Adipocyte (in vitro differentiated cells): ENCODE measurements around the gene GMPPA.
A peak's percentile ranks its signal among the peaks of the same experiment; 100 is the strongest.

Experiments used
- DNase-seq: peaks from one replicate; pipeline ENCODE4 v3.0.0-alpha.2; 2015; ENCODE audit warnings: low read depth
- H3K27me3 ChIP-seq: replicated peaks from 2 replicates; pipeline ENCODE4 v1.7.0; 2013; ENCODE audit warnings: mild to moderate bottlenecking, low read length, moderate library complexity; ENCODE audit not compliant: control insufficient read depth, insufficient read depth
- H3K36me3 ChIP-seq: 2 replicates; pipeline ENCODE4 v1.7.0; 2013; ENCODE audit warnings: low read length, mild to moderate bottlenecking, moderate library complexity; ENCODE audit not compliant: control insufficient read depth, insufficient read depth, severe bottlenecking
- H3K4me1 ChIP-seq: 2 replicates; pipeline ENCODE4 v1.7.0; 2013; ENCODE audit warnings: mild to moderate bottlenecking, low read length, moderate library complexity; ENCODE audit not compliant: control insufficient read depth, insufficient read depth
- H3K4me3 ChIP-seq: 2 replicates; pipeline ENCODE4 v1.7.0; 2013; ENCODE audit warnings: mild to moderate bottlenecking, low read length, moderate library complexity
- H3K9ac ChIP-seq: 2 replicates; pipeline ENCODE4 v1.7.0; 2013; ENCODE audit warnings: mild to moderate bottlenecking, low read length, moderate library complexity
- H3K9me3 ChIP-seq: 2 replicates; pipeline ENCODE4 v1.7.0; 2013; ENCODE audit warnings: mild to moderate bottlenecking, low read length, moderate library complexity; ENCODE audit not compliant: control insufficient read depth

The GMPPA gene

GRCh38 chr2:219517954-219518778 lies 19.5 kb downstream of the GMPPA start:
- Histone ChIP-seq H3K36me3 (no peaks in the 10 kb centered on the region), H3K4me1 (peaks cover 30% of the 10 kb centered on the region), H3K9ac (peak overlapping the region; percentile 18), H3K4me3 (peak overlapping the region; percentile 31), H3K27me3 (peaks cover 21% of the 10 kb centered on the region), H3K9me3 (no peaks in the 10 kb centered on the region)
- no peak for DNase-seq

DNA sequence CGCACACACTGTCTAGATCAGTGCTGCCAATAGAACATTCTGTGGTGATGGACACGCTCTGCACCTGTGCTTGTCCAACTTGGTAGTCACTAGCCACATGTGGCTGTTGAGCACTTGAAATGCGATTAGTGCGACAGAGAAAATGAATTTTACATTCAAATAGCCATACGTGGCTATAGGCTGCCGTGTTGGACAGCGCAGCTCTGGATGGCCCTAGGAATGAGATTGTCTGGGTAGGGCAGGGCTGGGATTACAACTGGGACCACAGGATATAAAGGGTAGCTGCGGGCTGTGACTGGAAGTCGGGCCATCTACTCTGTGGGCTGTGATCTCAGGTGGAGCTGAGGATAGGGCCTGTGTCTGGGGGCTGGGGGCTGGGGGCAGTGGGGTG lies 20.8 kb downstream of the GMPPA start:
- Histone ChIP-seq H3K4me1 (peaks cover 21% of the 10 kb centered on the region), H3K27me3 (peaks cover 16% of the 10 kb centered on the region)

DNA sequence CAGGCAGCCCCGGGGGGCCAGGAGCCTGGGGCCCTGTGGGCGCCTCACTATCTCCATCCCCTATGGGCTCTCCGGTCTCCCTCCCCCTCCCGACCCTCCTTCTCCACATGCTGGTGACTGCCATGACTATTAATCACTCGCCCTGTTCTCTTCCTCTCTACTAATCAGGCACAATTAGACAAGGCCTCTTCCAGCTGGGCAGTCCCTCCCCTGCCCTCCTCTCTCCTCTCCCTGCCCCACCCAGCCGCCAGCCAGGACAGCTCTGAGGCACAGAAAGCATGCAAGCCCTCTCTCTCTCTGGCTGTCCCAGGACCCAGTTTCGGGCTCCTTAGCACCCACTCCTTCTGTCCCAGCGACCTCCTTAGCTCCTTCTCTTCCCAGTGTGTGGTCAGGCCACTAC lies 21.4 kb downstream of the GMPPA start:
- Histone ChIP-seq H3K4me3 (no peak overlapping the region), H3K36me3 (no peaks in the 10 kb centered on the region), H3K27me3 (peaks cover 16% of the 10 kb centered on the region), H3K4me1 (peaks cover 20% of the 10 kb centered on the region), H3K9ac (no peak overlapping the region), H3K9me3 (no peaks in the 10 kb centered on the region)
- no peak for DNase-seq

More for the DNA sequence above, 20.8 kb downstream of the GMPPA start:
- DNase-seq = no peak
- Histone ChIP-seq H3K36me3 (no peaks in the 10 kb centered on the region), H3K9me3 (no peaks in the 10 kb centered on the region), H3K9ac (no peak overlapping the region), H3K4me3 (no peak overlapping the region)

- peaks cover 18% of the 10 kb centered on the region for H3K27me3 ChIP-seq
- peaks cover 20% of the 10 kb centered on the region for H3K4me1 ChIP-seq
- H3K36me3 ChIP-seq = no peaks in the 10 kb centered on the region
- DNase-seq = peak; percentile 73
- no peaks in the 10 kb centered on the region for H3K9me3 ChIP-seq
- peak overlapping the region; percentile 45 for H3K9ac ChIP-seq
- no peak overlapping the region for H3K4me3 ChIP-seq
Observed at GRCh38 chr2:219521066-219521880, 22.6 kb downstream of the GMPPA start.

GRCh38 chr2:219522111-219523030 lies 23.7 kb downstream of the GMPPA start:
- H3K9me3 ChIP-seq = no peaks in the 10 kb centered on the region
- peak overlapping the region; percentile 45 for H3K9ac ChIP-seq
- peaks cover 20% of the 10 kb centered on the region for H3K27me3 ChIP-seq
- no peak overlapping the region for H3K4me3 ChIP-seq
- peak; percentile 57 for DNase-seq
- H3K4me1 ChIP-seq = peaks cover 19% of the 10 kb centered on the region
- H3K36me3 ChIP-seq = no peaks in the 10 kb centered on the region

GRCh38 chr2:219523031-219523671 lies 24.5 kb downstream of the GMPPA start:
- H3K36me3 ChIP-seq = no peaks in the 10 kb centered on the region
- H3K27me3 ChIP-seq = peaks cover 25% of the 10 kb centered on the region
- DNase-seq = no peak
- H3K9ac ChIP-seq = no peak overlapping the region
- no peaks in the 10 kb centered on the region for H3K9me3 ChIP-seq
- H3K4me1 ChIP-seq = peaks cover 12% of the 10 kb centered on the region
- H3K4me3 ChIP-seq = no peak overlapping the region

- peaks cover 37% of the 10 kb centered on the region for H3K27me3 ChIP-seq
- peaks cover 12% of the 10 kb centered on the region for H3K4me1 ChIP-seq
- H3K9ac ChIP-seq = no peak overlapping the region
- H3K36me3 ChIP-seq = no peaks in the 10 kb centered on the region
- no peak for DNase-seq
- H3K9me3 ChIP-seq = no peaks in the 10 kb centered on the region
- H3K4me3 ChIP-seq = no peak overlapping the region
Observed at GRCh38 chr2:219524817-219525216, 26.1 kb downstream of the GMPPA start.

GRCh38 chr2:219525533-219526232 lies 27.0 kb downstream of the GMPPA start:
- no peak overlapping the region for H3K9ac ChIP-seq
- H3K4me3 ChIP-seq = no peak overlapping the region
- DNase-seq = no peak
- no peaks in the 10 kb centered on the region for H3K9me3 ChIP-seq
- peaks cover 14% of the 10 kb centered on the region for H3K4me1 ChIP-seq
- H3K27me3 ChIP-seq = peaks cover 43% of the 10 kb centered on the region
- H3K36me3 ChIP-seq = no peaks in the 10 kb centered on the region

DNA sequence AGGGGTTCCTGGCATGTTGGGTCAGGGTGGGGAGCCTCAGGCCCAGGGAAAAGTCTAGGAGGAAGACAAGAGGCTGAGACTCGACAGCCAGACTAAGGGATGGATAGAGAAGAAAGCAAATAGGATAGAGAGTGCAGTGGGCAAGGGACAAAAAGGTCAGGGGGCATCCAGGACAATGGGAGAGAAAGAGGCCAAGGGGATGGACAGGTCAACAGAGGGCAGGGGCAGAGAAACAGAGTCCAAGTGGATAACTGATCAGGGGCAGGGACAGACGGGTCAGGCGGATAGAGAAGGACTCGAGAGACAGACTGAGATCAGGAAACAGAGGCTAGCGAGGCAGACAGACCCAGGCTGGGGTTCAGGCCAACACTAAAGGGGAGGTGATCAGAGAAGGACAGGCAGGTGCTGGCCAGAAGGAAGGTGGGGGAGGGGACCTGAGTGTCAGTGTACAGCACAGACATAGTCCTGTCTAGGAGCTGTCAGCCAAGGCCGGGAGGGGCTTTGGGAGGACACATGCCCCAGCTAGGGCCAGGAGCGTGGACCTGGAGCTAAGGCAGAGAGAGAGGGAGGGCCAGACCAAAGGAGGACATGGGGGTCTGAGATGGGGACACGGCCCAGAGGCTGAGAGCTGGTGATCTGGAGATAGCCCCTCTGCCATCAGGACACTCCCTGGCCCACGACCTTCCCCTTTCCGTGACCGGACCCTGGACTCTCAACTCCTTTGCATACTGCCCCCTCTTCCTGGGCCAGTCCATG lies 27.8 kb downstream of the GMPPA start:
- Histone ChIP-seq H3K9ac (no peak overlapping the region), H3K4me3 (no peak overlapping the region), H3K27me3 (peaks cover 48% of the 10 kb centered on the region), H3K36me3 (no peaks in the 10 kb centered on the region), H3K9me3 (no peaks in the 10 kb centered on the region), H3K4me1 (peaks cover 10% of the 10 kb centered on the region)
- DNase-seq = no peak

GRCh38 chr2:219527076-219527394 lies 28.3 kb downstream of the GMPPA start:
- H3K36me3 ChIP-seq = no peaks in the 10 kb centered on the region
- H3K27me3 ChIP-seq = peaks cover 50% of the 10 kb centered on the region
- no peak overlapping the region for H3K4me3 ChIP-seq
- no peak overlapping the region for H3K9ac ChIP-seq
- no peak for DNase-seq
- H3K9me3 ChIP-seq = no peaks in the 10 kb centered on the region
- H3K4me1 ChIP-seq = peaks cover 4% of the 10 kb centered on the region
